GM21515 (cell line): Measurements from ENCODE around the gene MRPL9.
"Not testable (repeated sequence)": the region's sequence is repeated elsewhere in the genome, so short reads cannot be mapped to it uniquely, and the experiment has no call there.

Source experiments
- ATAC-seq: cut with Tn5 transposase; IDR thresholded peaks from one replicate; pipeline ENCODE4 v1.9.1; 2021; ENCODE audit not compliant: unreplicated experiment

Gene MRPL9

GRCh38 chr1:151733995-151734394 is 29.3 kb downstream of the MRPL9 start:
- ATAC-seq: not testable (repeated sequence)

- ATAC-seq: no peak
Observed at GRCh38 chr1:151733126-151733525, 30.2 kb downstream of the MRPL9 start.

GRCh38 chr1:151729966-151730291 is 33.4 kb downstream of the MRPL9 start:
- ATAC-seq: no peak

- no peak for ATAC-seq
Observed at GRCh38 chr1:151729157-151729965, 33.9 kb downstream of the MRPL9 start.

- no peak for ATAC-seq
Observed at GRCh38 chr1:151728151-151729054, 34.9 kb downstream of the MRPL9 start.

GRCh38 chr1:151723726-151724370 is 39.4 kb downstream of the MRPL9 start:
- no peak for ATAC-seq

- ATAC-seq: no peak
Observed at GRCh38 chr1:151721788-151722510, 41.3 kb downstream of the MRPL9 start.

GRCh38 chr1:151720974-151721787 is 42.1 kb downstream of the MRPL9 start, which contains the start of gene RIIAD1:
Gene RIIAD1, plus strand, starts transcription at chr1:151721522. Its CDS starts 15 bp downstream, at chr1:151721537.
- ATAC-seq: no peak

GRCh38 chr1:151720554-151720953 is 42.7 kb downstream of the MRPL9 start:
- no peak for ATAC-seq

- ATAC-seq: no peak
Observed at GRCh38 chr1:151720125-151720524, 43.2 kb downstream of the MRPL9 start.

GRCh38 chr1:151718666-151719065 is 44.6 kb downstream of the MRPL9 start:
- ATAC-seq: no peak

GRCh38 chr1:151718011-151718431 is 45.3 kb downstream of the MRPL9 start:
- no peak for ATAC-seq

GRCh38 chr1:151716771-151717631 is 46.3 kb downstream of the MRPL9 start, which contains the start of gene CELF3:
Gene CELF3, minus strand, starts transcription at chr1:151716803. Its CDS starts 783 bp downstream, at chr1:151716020.
- ATAC-seq: no peak

- ATAC-seq: no peak
Observed at GRCh38 chr1:151716405-151716762, 46.9 kb downstream of the MRPL9 start.

- no peak for ATAC-seq
Observed at GRCh38 chr1:151715726-151716404, 47.4 kb downstream of the MRPL9 start.

- no peak for ATAC-seq
Observed at GRCh38 chr1:151714820-151715725, 48.2 kb downstream of the MRPL9 start.

GRCh38 chr1:151713874-151714273 is 49.4 kb downstream of the MRPL9 start:
- no peak for ATAC-seq
